NCI-H345 treated with DMSO at 0.1 percent for 48 hours (cell line): ENCODE results near the gene TTLL10.
A peak's percentile ranks its signal among the peaks of the same experiment; 100 is the strongest.

Experiments used
- DNase-seq: peaks from one replicate; lab custom pipeline; 2025; ENCODE audit not compliant: unreplicated experiment; lab: John Stamatoyannopoulos, UW

The TTLL10 gene

GRCh38 chr1:1157426-1157913 lies 16.2 kb upstream of the TTLL10 start:
- no peak for DNase-seq

DNA sequence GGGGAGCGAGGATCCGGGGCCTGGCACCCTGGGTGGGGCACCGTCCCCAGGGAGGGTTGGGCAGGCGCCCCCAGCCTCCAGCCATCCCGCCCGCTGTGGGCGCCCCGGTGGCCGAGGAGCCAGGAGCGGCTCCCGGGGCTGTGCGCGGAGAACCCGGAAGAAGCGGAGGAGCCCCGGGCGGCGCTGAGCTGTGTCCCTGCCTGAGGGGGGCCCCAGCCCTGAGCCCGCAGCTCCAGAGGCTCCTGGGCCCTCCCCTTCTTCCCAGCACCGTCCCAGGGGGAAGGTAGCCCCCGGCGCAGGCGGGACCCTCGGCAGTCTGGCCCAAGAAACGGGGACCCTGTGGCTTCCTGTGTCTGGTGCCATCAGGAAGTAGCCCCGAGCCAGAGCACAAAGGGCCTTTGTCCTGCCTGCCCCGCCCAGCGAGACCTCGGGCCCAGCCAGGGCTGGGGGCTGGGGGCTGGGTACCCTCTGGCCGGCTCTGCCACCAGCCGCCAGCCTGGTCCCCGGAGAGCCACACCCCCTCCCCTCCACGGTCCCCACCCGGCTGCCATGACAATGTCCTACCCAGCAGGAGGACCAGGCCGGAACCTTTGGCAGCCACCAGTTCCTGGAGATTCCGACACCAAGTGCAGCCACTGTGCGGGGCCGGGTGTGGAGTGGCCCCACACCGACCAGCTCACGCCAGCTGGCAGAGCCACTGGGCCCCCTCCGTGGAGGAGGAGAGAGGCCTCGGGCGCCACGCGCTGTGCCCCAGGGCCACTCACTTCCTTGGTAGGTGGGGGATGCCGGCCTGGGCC lies 15.6 kb upstream of the TTLL10 start:
- no peak for DNase-seq

GRCh38 chr1:1160281-1160930 lies 13.3 kb upstream of the TTLL10 start:
- no peak for DNase-seq

GRCh38 chr1:1161078-1161682 lies 12.5 kb upstream of the TTLL10 start:
- no peak for DNase-seq

DNA sequence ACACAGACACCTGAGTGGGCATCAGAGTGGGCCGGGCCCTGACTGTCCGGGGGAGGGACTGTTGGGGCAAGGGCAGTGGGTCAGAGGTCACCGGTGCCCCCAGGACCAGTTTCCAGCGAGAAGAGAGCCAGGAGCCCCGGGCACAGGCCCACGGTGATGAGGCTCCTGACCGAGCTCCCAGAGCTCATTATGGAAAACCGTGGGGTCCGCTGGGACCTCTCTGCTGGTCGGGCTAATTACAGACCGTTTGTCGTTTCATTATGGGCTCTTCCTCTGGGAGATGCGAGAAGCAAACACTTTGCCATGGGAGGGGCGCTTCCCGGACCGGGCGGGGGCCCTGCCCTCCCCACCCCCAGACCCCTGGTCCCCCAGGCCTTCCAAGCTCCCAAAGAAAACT lies 12.0 kb upstream of the TTLL10 start:
- no peak for DNase-seq

DNA sequence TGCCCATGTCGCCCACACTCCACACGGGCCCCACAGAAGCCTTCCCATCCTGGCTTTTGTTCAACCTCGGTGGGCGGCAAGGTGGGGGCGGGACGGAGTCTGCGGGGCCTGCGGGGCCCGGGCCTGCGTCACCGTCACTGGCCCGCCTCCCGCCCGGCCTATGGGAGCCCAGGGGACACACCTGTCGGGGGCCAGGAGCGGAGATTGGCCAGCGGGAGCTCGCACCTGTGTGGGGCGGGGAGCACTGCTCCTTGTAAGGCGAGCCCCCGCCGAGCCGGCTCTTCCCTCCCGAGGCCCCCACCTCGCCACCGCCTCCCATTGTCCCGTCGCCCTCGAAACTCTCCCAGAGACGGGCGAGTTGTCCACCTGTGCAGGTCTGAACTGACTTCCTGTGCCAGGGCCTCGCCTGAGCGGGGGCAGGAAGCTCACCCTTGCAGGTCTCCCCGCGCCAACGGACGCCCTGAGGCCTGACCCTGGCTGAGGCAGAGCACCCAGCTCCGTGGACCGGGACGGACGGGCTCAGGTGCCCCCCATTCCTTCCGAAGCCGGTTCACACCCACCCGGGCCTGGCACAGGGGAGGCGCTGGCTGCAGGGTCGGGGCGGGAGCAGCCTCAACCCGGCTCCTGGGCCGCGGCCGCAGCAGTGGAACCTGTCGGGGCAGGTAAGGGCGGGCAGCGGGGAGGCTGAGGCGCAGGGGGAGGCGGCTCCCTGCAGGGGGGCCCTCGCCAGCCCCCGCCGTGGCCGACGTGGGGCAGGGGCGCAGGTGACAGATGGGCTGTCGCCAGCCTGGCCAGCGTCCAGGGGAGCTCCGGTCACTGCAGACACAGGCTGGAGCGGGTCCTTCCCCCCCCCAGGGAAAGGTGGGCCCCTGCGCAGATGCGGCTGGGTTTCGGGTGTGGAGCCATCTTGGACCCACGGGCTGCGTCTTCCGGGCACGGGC lies 10.8 kb upstream of the TTLL10 start:
- peak; percentile 80 for DNase-seq

DNA sequence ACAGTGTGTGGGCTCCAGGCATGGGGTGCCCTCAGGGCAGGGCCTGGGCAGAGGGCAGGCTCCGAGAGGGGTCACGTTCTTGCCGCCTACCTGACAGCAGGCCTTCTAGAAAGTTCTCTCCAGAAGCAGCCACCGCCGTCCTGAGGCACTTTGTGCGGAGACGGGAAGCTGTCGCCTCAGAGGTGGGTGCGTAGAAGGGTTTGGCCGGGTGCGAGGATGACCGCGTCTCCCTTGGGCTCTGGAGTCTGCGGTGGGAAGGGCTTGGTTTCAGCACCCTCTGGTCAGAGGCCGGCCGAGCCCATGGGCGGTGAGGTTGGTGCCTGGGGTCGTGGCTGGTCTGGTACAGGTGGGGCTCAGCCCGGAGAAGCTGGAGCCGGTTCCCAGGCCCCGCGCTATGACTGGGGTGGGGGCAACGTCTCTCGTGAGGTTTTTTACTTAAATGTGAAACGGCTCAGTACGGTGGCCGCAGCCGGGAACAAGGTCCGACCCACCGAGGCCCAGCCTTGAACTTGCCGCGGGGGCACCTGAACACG lies 10.1 kb upstream of the TTLL10 start:
- no peak for DNase-seq

DNA sequence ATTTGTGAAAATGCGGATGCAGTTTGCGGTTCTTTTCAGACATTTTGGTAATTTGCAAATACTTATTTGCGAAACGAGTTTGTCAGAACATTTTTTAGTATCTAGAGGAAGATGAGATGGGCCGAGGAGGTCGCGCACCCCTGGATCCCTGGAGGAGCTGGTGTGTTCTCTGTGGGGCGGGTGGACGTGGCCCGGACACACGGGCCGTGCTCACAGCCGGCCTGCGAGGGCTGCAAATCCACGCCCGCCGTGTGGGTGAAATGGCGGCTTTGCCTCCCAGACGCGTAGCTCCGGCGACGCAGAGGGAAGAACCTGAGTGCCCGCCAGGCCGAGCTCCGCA lies 9.3 kb upstream of the TTLL10 start:
- no peak for DNase-seq

GRCh38 chr1:1164701-1165451 lies 8.8 kb upstream of the TTLL10 start:
- no peak for DNase-seq

- DNase-seq = no peak
Measured at GRCh38 chr1:1165485-1165884, 8.2 kb upstream of the TTLL10 start.

- no peak for DNase-seq
Measured at GRCh38 chr1:1165900-1166421, 7.7 kb upstream of the TTLL10 start.

GRCh38 chr1:1166642-1167397 lies 6.9 kb upstream of the TTLL10 start:
- DNase-seq = no peak

DNA sequence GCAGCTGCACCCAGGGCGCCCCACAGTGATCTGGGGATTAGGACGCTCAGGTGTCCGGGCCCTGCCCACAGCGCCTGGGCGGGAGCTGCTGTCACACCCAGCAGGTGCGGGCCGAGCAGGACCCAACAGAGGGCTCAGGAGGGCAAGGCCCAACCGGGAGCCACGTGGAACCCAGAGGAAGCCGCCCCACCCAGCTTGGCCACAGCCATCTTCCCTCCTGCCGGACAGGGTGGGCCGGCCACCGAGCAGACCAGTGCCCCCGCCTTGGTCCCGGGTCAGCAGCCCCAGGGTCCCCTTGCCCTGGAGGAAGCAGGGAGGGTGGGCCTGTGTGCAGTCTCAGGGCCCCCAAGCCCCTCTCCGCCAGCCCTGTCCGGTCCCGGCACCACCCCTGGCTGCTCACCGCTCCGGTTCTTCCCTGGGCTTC lies 6.3 kb upstream of the TTLL10 start:
- DNase-seq = no peak

DNA sequence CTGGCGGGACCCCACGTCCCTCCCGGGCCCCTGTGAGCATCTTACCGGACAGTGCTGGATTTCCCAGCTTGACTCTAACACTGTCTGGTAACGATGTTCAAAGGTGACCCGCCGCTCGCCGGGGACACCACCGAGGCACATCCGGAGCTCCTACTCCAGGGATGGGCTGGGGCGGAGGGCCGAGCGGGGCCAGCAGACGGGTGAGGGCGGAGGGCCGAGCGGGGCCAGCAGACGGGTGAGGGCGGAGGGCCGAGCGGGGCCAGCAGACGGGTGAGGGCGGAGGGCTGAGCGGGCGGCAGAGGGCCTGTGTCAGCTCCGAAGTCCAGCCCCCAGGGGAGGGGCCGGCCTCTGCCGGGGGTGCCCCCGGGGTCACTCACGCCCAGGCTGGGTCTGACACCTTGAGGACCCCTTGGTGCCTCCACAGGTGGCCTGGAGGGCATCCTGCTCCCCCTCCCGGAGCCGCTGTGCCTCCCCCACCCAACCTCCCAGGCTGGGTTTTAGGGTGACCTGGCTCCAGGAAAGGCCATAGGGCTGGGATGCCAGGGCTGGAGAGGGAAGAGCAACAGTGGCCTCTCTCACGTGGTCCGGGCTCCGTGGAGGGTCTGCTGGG lies 5.7 kb upstream of the TTLL10 start:
- no peak for DNase-seq

DNA sequence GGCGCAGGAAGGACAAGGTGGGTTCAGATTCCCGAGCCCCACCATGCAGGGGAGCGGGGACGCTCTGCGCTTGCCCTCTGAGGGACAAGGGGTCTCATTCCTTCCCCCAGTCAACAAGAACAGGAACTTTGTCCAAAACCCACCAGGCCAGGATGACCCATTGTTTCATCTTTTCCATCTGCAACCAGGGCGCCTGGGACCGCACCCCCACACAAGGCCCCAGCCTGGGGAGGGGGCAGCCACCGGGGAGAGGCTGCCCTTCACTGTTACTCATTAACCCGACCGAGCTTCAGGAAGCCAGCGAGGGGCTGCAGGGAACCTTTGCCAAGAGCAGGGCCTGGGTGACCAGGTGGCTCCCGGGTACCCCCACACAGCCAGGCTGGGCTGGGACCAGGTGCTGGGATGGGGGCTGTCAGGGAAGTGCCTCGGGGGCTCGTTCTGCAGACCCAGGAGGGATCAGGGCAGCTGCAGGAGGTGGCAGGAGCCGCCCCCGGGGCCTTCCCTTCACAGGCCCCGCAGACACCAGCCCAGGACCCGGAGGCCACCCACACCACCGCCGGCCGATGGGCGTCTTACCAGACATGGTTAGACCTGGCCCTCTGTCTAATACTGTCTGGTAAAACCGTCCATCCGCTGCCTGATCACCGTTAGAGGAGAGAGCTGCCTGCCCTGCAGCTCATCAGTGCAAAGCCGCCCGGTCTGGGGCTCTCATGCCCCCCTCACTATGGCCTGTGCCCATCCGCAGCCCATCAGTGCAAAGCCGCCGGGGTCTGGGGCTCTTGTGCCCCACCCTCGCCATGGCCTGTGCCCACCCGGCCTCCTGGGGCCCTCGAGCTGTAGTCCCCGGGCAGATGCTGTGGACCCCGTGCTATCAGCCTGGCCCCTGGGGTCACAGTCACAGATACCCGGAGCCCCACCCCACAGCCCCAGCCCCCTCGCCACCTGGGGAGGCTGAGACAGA lies 4.9 kb upstream of the TTLL10 start:
- no peak for DNase-seq

DNA sequence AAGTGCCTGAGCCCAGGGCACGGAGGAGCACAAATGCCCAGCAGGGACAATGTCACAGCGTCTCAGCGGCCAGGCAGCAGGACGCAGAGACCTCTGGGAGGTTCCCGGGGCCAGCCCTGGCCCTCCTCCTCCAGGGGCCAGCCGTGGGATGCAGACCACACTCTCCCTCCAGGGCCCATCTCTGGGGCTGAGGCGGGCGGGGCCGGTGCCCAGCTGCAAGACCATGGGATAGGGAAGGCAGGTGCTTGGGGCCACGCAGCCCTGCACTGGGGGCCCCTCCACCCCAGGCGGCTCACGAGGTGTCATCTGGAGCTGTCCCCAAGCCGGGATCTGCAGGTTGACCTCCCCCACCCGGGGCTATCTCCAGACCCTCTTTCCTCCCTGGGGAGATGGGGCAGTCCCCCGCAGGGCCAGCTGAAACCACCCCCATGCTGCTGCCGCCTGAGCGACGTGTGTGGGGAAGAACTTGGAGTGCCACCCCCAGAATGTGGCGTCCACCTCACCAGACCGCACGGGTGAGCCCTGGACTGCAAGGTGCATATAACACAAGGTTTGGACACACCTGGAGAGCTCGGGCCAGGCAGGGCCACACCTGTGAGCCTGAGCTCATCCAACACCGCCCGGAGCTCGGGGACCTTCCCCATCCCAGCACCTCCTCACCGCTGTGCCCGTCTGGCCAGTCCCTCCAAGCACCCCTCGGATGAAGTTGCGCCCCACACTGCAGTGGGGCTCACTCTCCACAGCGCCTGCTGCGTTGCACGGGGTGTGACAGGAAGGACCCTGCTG lies 4.1 kb upstream of the TTLL10 start:
- DNase-seq = no peak
